ENCODE results near the gene STRIP1. TPM values are rescaled to one million over a fixed set of nuclear protein-coding genes. Genes with fewer than 3 reads are reported as not detected.

STRIP1 gene
- 37.0 and 61.6 TPM in 2 replicates for total RNA-seq

DNA sequence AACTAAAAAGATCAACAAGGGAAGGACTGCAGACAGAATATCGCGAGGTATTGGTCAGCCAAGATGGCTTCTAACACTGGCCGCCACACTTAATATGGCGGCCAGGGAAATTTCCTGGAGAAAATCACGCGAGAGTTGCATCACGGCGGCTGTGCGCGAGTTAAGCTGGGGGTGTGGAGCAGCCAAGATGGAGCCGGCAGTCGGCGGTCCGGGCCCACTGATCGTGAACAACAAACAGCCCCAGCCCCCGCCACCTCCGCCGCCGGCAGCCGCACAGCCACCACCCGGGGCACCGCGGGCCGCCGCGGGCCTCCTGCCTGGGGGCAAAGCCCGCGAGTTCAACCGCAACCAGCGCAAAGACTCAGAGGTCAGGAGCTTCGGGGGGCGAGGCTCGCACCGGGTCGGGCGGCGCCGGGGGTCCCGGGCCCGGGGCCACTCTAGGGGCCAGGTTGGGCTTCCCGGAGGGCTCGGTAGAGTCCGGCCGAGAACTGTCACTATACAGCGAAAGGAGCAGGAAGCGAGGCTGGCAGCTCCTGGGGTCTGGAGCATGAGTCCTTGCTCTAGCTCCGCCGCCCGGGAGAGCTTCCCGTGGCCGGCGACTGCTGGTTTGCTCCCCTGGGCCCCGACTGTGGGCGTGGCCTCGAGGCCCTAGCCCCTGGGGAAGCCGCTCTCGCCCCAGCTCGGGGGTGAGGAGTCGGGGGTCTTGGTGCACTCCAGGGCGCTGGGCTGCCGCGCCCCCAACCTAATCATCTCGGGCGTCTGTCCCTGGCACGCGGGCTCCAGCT, at the start of gene STRIP1:
STRIP1 (plus strand) TSS at position 174 of the 785 bp plus-strand sequence; CDS start at position 188, 14 bp downstream.

DNA sequence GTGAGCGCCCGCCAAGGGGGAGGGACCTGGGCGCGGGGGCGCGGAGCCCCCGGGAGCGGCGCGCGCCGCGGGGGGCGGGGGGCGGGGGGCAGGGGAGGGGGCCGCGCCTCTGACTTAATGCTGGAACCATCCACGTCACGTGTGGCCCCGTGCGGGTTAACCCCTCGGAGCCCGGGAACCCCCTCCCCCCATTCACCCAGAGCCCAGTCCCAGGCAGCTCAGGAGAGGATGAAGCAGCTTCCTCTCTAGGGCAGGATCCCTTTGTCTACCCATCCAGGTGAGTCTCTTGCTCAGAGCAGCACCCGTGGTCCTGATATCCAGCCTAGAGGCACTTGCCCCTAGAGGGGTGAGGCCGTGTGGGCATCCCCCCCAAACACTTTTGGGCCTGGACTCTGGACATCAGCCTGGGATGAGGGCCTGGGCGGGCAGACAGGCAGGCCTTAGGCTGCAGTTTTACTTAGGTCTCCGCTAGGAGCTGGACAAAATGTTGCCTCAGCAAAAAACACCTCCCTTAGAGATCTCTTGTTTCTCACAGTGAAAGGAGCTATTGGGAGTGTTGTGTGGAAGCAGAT, 36.3 kb downstream of the STRIP1 start, which contains the start of gene ALX3:
ALX3 (minus strand) TSS at position 2 of the 572 bp plus-strand sequence. CDS start 60 bp downstream, outside the sequence.

Other genes starting within 250 kb of the STRIP1 start
- gene CSF1, start 123.8 kb upstream of the STRIP1 start, total RNA-seq: 3.2 and 33.9 TPM in 2 replicates
- gene AHCYL1, start 49.9 kb upstream of the STRIP1 start, total RNA-seq: 39.8 and 44.5 TPM in 2 replicates
- gene ALX3, start 36.0 kb downstream of the STRIP1 start, total RNA-seq: not detected in 2 replicates
- not detected in 2 replicates for gene UBL4B, start 77.8 kb downstream of the STRIP1 start, total RNA-seq
- under 0.01 TPM in 1 of 2 replicates, not detected in the other for gene SLC6A17, start 115.9 kb downstream of the STRIP1 start, total RNA-seq
- gene KCNC4, start 175.7 kb downstream of the STRIP1 start, total RNA-seq: 1.6 and 4.1 TPM in 2 replicates